ENCODE data around the gene MORN1. TPM values are rescaled to one million over a fixed set of nuclear protein-coding genes. Genes with fewer than 3 reads are reported as not detected.

MORN1 gene
- total RNA-seq, 1 experiment from 2014 or later, result 7.5 TPM

GRCh38 chr1:2429780-2430591 is 38.6 kb upstream of the MORN1 start:
- Histone ChIP-seq H3K36me3 (no peaks in the 10 kb centered on the region), H3K9me3 (replicated peaks) (peaks cover 3% of the 10 kb centered on the region; the same call in 1 of the 2 replicates), H3K27ac (no peak overlapping the region), H3K4me1 (no peaks in the 10 kb centered on the region), H3K27me3 (peaks cover 71% of the 10 kb centered on the region), H3K4me3 (no peak overlapping the region)
- DNase-seq, result no peak

GRCh38 chr1:2428490-2428889 is 37.1 kb upstream of the MORN1 start:
- no peaks in the 10 kb centered on the region for H3K4me1 ChIP-seq
- peaks cover 56% of the 10 kb centered on the region for H3K27me3 ChIP-seq
- H3K36me3 ChIP-seq, result no peaks in the 10 kb centered on the region
- H3K9me3 ChIP-seq (replicated peaks), result peaks cover 3% of the 10 kb centered on the region; the same call in 1 of the 2 replicates
- no peak for DNase-seq
- no peak overlapping the region for H3K27ac ChIP-seq
- no peak overlapping the region for H3K4me3 ChIP-seq

GRCh38 chr1:2427976-2428375 is 36.6 kb upstream of the MORN1 start:
- no peak for DNase-seq
- H3K4me1 ChIP-seq, result no peaks in the 10 kb centered on the region

GRCh38 chr1:2427051-2427450 is 35.7 kb upstream of the MORN1 start:
- peaks cover 41% of the 10 kb centered on the region for H3K27me3 ChIP-seq

More at GRCh38 chr1:2427976-2428375, 36.6 kb upstream of the MORN1 start:
- Histone ChIP-seq H3K4me3 (no peak overlapping the region), H3K36me3 (no peaks in the 10 kb centered on the region), H3K9me3 (replicated peaks) (peaks cover 3% of the 10 kb centered on the region; the same call in 1 of the 2 replicates), H3K27ac (no peak overlapping the region), H3K27me3 (peaks cover 51% of the 10 kb centered on the region)

GRCh38 chr1:2426540-2426939 is 35.2 kb upstream of the MORN1 start:
- H3K27ac ChIP-seq, result no peak overlapping the region
- peaks cover 36% of the 10 kb centered on the region for H3K27me3 ChIP-seq
- no peak for DNase-seq
- H3K4me1 ChIP-seq, result no peaks in the 10 kb centered on the region
- no peak overlapping the region for H3K4me3 ChIP-seq
- peaks cover 3% of the 10 kb centered on the region; the same call in 1 of the 2 replicates for H3K9me3 ChIP-seq (replicated peaks)
- H3K36me3 ChIP-seq, result no peaks in the 10 kb centered on the region

More at GRCh38 chr1:2427051-2427450, 35.7 kb upstream of the MORN1 start:
- no peak for DNase-seq
- Histone ChIP-seq H3K27ac (no peak overlapping the region), H3K9me3 (replicated peaks) (peaks cover 3% of the 10 kb centered on the region; the same call in 1 of the 2 replicates), H3K4me3 (no peak overlapping the region), H3K36me3 (no peaks in the 10 kb centered on the region), H3K4me1 (no peaks in the 10 kb centered on the region)

- Histone ChIP-seq H3K4me3 (no peak overlapping the region), H3K9me3 (replicated peaks) (peaks cover 3% of the 10 kb centered on the region; the same call in 1 of the 2 replicates), H3K4me1 (no peaks in the 10 kb centered on the region), H3K36me3 (no peaks in the 10 kb centered on the region), H3K27me3 (peaks cover 30% of the 10 kb centered on the region), H3K27ac (no peak overlapping the region)
- no peak for DNase-seq
Measured at GRCh38 chr1:2425892-2426291, 34.5 kb upstream of the MORN1 start.

GRCh38 chr1:2422523-2422922 is 31.2 kb upstream of the MORN1 start:
- DNase-seq, result no peak
- Histone ChIP-seq H3K4me1 (no peaks in the 10 kb centered on the region), H3K27ac (no peak overlapping the region), H3K27me3 (peaks cover 47% of the 10 kb centered on the region), H3K36me3 (no peaks in the 10 kb centered on the region), H3K9me3 (replicated peaks) (no peaks in the 10 kb centered on the region), H3K4me3 (no peak overlapping the region)

GRCh38 chr1:2419416-2419815 is 28.1 kb upstream of the MORN1 start:
- no peak for DNase-seq
- H3K4me1 ChIP-seq, result no peaks in the 10 kb centered on the region
- no peaks in the 10 kb centered on the region for H3K9me3 ChIP-seq (replicated peaks)
- H3K36me3 ChIP-seq, result no peaks in the 10 kb centered on the region
- H3K27me3 ChIP-seq, result peaks cover 42% of the 10 kb centered on the region
- H3K4me3 ChIP-seq, result no peak overlapping the region
- H3K27ac ChIP-seq, result no peak overlapping the region

GRCh38 chr1:2418791-2419320 is 27.5 kb upstream of the MORN1 start:
- no peaks in the 10 kb centered on the region for H3K36me3 ChIP-seq
- DNase-seq, result no peak
- H3K9me3 ChIP-seq (replicated peaks), result no peaks in the 10 kb centered on the region
- no peak overlapping the region for H3K4me3 ChIP-seq
- no peak overlapping the region for H3K27ac ChIP-seq
- H3K4me1 ChIP-seq, result peaks cover 5% of the 10 kb centered on the region; the same call in 1 of the 2 replicates
- H3K27me3 ChIP-seq, result peaks cover 42% of the 10 kb centered on the region

GRCh38 chr1:2417833-2418225 is 26.5 kb upstream of the MORN1 start:
- Histone ChIP-seq H3K27ac (no peak overlapping the region), H3K36me3 (no peaks in the 10 kb centered on the region), H3K4me3 (no peak overlapping the region), H3K9me3 (replicated peaks) (no peaks in the 10 kb centered on the region), H3K4me1 (peaks cover 8% of the 10 kb centered on the region; the same call in 1 of the 2 replicates), H3K27me3 (peaks cover 42% of the 10 kb centered on the region)
- no peak for DNase-seq

GRCh38 chr1:2417083-2417832 is 25.9 kb upstream of the MORN1 start:
- no peak overlapping the region for H3K27ac ChIP-seq
- H3K27me3 ChIP-seq, result peaks cover 42% of the 10 kb centered on the region
- no peak overlapping the region for H3K4me3 ChIP-seq
- H3K9me3 ChIP-seq (replicated peaks), result no peaks in the 10 kb centered on the region
- DNase-seq, result no peak
- peaks cover 8% of the 10 kb centered on the region; the same call in 1 of the 2 replicates for H3K4me1 ChIP-seq
- H3K36me3 ChIP-seq, result no peaks in the 10 kb centered on the region

GRCh38 chr1:2416403-2416802 is 25.0 kb upstream of the MORN1 start:
- Histone ChIP-seq H3K36me3 (no peaks in the 10 kb centered on the region), H3K27me3 (peaks cover 42% of the 10 kb centered on the region), H3K9me3 (replicated peaks) (no peaks in the 10 kb centered on the region), H3K4me1 (peaks cover 8% of the 10 kb centered on the region; the same call in 1 of the 2 replicates), H3K27ac (no peak overlapping the region), H3K4me3 (no peak overlapping the region)
- DNase-seq, result no peak

- DNase-seq, result no peak
- Histone ChIP-seq H3K36me3 (no peaks in the 10 kb centered on the region), H3K27me3 (peaks cover 42% of the 10 kb centered on the region), H3K9me3 (replicated peaks) (no peaks in the 10 kb centered on the region), H3K4me1 (peaks cover 8% of the 10 kb centered on the region; the same call in 1 of the 2 replicates), H3K4me3 (no peak overlapping the region), H3K27ac (no peak overlapping the region)
Measured at GRCh38 chr1:2415801-2416208, 24.5 kb upstream of the MORN1 start.

GRCh38 chr1:2415337-2415736 is 24.0 kb upstream of the MORN1 start:
- Histone ChIP-seq H3K4me1 (peaks cover 8% of the 10 kb centered on the region; the same call in 1 of the 2 replicates), H3K27me3 (peaks cover 38% of the 10 kb centered on the region), H3K9me3 (replicated peaks) (no peaks in the 10 kb centered on the region), H3K36me3 (no peaks in the 10 kb centered on the region), H3K27ac (no peak overlapping the region), H3K4me3 (no peak overlapping the region)
- DNase-seq, result no peak
